Measurements from ENCODE around the gene NCAPD2.

NCAPD2 gene

GRCh38 chr12:6534695-6534944 is 40.7 kb downstream of the NCAPD2 start:
- DNase-seq, result no peak

- DNase-seq, result peak; percentile 82 to 84
These were observed 41.2 kb downstream of the NCAPD2 start for GRCh38 chr12:6534945-6535696.

GRCh38 chr12:6535697-6535946 is 41.7 kb downstream of the NCAPD2 start:
- DNase-seq, result no peak

GRCh38 chr12:6535960-6536847 is 42.3 kb downstream of the NCAPD2 start:
- no peak for DNase-seq

GRCh38 chr12:6536894-6537579 is 43.1 kb downstream of the NCAPD2 start:
- DNase-seq, result no peak

GRCh38 chr12:6537580-6538419 is 43.9 kb downstream of the NCAPD2 start:
- DNase-seq, result peak; percentile 52 to 90

GRCh38 chr12:6538420-6539313 is 44.8 kb downstream of the NCAPD2 start:
- no peak for DNase-seq

GRCh38 chr12:6539314-6539682 is 45.4 kb downstream of the NCAPD2 start:
- no peak for DNase-seq

- DNase-seq, result no peak
These were observed 45.8 kb downstream of the NCAPD2 start for GRCh38 chr12:6539707-6540134.

- peak; percentile 59 to 65 for DNase-seq
These were observed 46.4 kb downstream of the NCAPD2 start for GRCh38 chr12:6540181-6540877.

GRCh38 chr12:6541371-6542165 is 47.7 kb downstream of the NCAPD2 start:
- DNase-seq, result no peak

GRCh38 chr12:6542209-6543009 is 48.5 kb downstream of the NCAPD2 start:
- no peak for DNase-seq

- no peak for DNase-seq
These were observed 52.1 kb downstream of the NCAPD2 start for GRCh38 chr12:6546016-6546415.

GRCh38 chr12:6547566-6547965 is 53.7 kb downstream of the NCAPD2 start:
- DNase-seq, result no peak

- no peak for DNase-seq
These were observed 54.1 kb downstream of the NCAPD2 start for GRCh38 chr12:6547987-6548386.

GRCh38 chr12:6548556-6548955 is 54.7 kb downstream of the NCAPD2 start:
- no peak for DNase-seq

- DNase-seq, result peak; percentile 60 to 73
These were observed 55.2 kb downstream of the NCAPD2 start for GRCh38 chr12:6548966-6549683.

- no peak for DNase-seq
These were observed 55.8 kb downstream of the NCAPD2 start for GRCh38 chr12:6549684-6550151.

All from inflammatory macrophage treated with lipopolysaccharide for 1 hour (primary cell).